NCI-H526 (cell line): ENCODE data around the gene NYAP1.
A peak's percentile ranks its signal among the peaks of the same experiment; 100 is the strongest.
"Not testable (repeated sequence)": the region's sequence is repeated elsewhere in the genome, so short reads cannot be mapped to it uniquely, and the experiment has no call there.

Experiments
- DNase-seq, 2 experiments: peaks; one replicate each; lab custom pipeline; 2025; lab: John Stamatoyannopoulos, UW

Gene NYAP1

GRCh38 chr7:100483090-100483721, 521 bp upstream of the NYAP1 start:
- DNase-seq, result peak in 1 of 2 experiments; percentile 80

DNA sequence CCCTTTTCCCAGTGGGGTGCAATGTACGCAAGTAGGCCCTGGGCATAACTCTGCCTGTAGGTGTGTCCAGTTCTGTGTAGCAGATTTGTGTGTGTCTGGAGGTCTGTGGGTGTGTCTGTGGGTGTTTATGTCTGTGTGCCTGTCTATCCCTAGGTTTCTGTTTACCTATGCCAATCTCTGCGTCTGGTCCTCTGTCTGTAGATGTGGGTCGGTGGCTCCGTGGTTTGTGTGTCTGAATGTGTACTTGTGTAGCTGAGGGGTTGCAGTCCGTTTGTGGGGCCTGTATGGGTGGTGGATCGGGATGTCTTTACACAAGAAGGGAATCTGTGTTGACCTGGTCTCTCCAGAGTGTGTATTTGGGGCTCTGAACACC, 932 bp downstream of the NYAP1 start:
- peak in 1 of 2 experiments; percentile 26 for DNase-seq

DNA sequence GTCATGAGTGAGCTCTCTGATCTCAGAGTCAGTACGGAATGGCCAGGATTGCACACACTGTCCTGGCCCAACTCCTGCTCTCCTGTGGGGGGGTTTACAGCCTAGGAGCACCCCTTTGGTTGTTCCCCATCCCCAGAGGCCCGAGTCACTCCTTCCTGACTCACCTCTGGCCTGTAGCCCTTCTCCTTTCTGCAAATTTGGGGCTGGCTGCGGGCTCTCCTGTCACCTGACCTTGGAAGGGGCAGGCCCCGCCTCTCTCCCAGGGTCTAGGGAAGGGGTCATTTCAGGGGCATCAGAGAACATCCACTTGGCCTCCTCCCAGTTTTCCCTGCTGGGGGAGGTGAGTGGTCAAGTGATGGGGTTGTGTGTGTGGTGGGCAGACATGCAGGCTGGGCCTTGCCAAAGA, 1.7 kb downstream of the NYAP1 start:
- DNase-seq, result no peak

DNA sequence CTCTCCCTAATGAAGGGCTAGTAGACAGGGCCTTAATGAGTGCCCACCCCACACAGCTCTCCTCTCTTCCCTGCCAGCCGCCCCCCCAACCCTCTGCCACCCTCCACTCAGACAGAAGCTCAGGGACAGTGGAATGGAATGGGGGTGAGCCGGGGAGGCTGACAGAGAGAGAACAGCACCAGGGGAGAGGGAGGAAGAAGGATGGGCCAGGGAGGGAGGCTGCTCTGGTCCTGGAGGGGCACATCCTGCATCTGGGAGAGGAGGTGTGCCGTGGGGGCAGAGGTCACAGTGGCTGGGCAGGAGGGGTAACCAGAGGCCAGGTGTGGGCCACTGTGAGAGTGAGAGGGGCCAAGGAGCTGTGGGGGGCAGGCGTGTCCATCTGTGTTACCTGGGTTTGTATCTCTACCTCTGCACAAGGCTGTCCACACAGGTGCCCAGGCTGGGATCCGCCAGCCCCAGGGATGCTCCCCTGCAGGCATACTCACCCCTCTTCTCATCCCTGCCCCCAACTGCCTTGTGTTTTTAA, 2.4 kb downstream of the NYAP1 start:
- DNase-seq, result no peak

DNA sequence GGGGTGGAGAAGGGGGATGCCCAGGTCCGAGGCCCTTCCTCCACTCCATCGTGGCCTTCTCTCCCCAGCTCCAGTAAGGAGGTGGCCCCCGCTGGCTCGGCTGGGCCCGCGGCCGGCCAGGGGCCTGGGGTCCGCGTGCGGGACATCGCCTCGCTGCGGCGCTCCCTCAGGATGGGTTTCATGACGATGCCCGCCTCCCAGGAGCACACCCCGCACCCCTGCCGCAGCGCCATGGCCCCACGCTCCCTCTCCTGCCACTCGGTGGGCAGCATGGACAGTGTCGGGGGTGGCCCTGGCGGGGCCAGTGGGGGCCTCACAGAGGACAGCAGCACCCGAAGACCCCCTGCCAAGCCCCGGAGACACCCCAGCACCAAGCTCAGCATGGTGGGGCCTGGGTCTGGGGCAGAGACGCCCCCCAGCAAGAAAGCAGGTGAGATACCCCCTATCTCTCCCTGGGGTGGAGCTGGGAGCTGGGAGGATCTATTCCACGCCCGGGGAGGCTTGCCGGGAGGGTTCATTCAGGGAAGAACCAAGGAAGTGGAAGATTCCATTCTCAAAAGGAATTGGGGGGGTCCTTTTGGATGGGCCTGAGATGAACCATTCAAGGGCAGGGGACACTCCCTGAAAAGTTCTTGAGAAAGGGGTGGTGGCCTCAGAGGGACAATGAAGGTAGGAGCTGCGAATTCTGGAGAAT, 3.2 kb downstream of the NYAP1 start:
- DNase-seq, result peak; percentile 25 to 76

DNA sequence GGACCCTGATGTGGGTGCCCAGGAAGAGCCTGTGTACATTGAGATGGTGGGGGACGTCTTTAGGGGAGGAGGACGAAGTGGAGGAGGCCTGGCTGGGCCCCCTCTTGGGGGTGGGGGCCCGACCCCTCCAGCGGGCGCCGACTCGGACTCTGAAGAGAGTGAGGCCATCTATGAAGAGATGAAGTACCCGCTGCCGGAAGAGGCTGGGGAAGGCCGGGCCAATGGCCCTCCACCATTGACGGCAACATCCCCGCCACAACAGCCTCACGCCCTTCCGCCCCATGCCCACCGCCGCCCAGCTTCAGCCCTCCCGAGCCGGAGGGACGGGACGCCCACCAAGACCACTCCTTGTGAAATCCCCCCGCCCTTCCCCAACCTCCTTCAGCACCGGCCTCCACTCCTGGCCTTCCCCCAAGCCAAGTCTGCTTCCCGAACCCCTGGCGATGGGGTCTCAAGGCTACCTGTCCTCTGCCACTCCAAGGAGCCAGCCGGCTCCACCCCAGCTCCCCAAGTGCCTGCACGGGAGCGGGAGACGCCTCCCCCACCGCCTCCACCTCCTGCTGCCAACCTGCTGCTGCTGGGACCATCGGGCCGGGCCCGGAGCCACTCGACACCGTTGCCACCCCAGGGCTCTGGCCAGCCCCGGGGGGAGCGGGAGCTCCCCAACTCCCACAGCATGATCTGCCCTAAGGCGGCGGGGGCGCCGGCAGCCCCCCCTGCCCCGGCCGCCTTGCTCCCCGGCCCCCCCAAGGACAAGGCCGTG, 4.8 kb downstream of the NYAP1 start:
- DNase-seq, result no peak

DNA sequence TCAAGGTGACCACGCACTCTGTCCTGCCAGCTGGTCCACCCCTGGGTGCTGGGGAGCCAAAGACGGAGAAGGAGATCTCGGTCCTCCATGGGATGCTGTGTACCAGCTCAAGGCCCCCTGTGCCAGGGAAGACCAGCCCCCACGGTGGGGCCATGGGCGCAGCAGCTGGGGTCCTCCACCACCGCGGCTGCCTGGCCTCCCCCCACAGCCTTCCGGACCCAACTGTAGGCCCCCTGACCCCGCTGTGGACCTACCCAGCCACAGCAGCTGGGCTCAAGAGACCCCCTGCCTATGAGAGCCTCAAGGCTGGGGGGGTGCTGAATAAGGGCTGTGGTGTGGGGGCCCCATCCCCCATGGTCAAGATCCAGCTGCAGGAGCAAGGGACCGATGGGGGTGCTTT, 5.4 kb downstream of the NYAP1 start:
- DNase-seq, result no peak

DNA sequence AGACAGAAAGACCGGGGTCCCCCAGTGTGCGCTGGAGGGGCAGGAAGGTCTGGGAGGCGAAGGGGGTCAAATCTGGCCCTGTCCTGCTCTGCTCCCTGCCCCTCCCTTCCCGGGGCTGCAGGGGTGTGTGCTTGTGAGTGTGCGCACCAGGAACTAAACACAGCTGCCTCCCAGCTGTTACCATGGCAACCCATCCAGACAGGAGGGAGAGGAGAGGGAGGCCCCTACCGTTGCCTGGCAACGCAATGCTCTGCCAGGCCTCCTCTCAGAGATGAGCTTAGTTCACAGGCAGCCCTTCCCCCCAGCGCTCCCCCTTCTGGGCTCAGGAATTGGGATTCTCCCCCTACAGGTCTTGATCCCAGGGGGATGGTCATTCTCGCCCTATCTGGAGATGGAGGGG, 6.1 kb downstream of the NYAP1 start:
- DNase-seq, result peak; percentile 99

DNA sequence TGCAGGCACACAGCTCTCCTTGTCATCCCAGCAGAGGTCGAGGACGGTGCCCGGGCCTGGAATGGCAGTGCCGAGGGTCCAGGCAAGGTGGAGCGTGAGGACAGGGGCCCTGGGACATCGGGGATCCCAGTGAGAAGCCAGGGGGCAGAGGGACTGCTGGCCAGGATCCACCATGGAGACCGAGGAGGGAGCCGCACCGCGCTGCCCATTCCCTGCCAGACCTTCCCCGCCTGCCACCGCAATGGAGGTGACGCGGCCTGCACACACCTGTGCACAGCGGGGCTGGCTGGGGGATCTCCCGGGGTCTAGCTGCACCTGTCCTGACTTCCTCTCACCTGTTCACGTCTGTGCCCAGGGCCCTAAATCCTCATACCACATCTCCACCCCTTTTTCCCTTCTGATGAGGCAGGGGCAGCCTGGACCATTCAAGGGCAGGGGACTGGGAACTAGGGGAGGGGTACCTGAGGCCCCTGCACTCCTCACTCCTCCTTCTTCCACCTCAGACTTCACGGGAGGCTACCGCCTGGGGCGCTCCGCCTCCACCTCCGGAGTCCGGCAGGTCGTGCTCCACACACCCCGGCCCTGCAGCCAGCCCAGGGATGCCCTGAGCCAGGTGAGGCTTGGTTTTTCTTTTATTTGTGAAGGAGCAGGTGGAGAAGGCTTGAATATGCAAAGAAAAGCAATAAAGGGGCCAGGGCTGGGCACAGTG, 6.9 kb downstream of the NYAP1 start:
- DNase-seq, result peak in 1 of 2 experiments; percentile 42

DNA sequence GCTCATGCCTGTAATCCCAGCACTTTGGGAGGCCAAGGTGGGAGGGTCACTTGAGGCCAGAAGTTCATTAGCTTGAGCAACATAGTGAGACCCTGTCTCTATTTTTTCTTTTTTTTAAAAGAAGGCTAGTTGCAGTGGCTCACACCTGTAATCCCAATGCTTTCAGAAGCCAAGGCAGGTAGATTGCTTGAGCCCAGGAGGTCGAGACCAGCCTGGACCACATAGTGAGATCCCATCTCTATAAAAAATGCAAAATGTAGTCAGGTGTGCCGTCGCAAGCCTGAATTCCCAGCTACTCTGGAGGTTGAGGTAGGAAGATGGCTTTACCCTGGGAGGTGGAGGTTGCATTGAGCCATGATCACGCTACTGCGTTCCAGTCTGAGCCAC, 7.5 kb downstream of the NYAP1 start:
- DNase-seq, result no peak

DNA sequence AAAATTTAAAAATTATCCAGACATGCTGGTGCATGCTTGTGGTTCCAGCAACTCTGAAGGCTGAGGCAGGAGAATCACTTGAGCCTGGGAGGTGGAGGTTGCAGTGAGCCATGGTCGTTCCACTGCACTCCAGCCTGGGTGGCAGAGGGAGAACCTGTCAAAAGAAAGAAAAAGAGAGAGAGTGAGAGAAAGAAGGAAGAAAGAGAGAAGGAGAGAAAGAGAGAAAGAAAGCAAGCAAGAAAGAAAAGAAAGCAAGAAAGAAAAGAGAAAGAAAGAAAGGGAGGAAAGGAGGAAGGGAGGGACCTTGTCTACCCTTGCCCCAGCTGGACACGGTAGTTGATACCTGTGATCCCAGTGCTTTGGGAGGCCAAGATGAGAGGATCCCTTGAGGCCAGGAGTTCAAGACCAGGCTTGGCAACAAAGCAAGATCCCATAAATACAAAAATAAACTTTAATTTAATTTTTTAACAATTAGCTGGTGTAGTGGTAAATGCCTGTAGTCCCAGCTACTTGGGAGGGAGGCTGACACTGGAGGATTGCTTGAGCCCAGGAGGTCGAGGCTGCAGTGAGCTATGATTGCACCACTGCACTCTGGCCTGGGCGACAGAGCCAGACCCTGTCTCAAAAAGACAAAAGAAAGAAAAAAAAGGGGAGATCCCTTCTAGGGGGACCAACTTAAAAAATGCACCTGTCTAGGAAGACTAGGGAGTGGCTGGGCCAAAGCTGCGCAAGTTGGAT, 9.2 kb downstream of the NYAP1 start:
- DNase-seq, result no peak

- peak; percentile 10 to 77 for DNase-seq
These were observed 9.9 kb downstream of the NYAP1 start for GRCh38 chr7:100493476-100494264.

- DNase-seq, result no peak
These were observed 12.8 kb downstream of the NYAP1 start for GRCh38 chr7:100496509-100496908.

- DNase-seq, result not testable (repeated sequence)
These were observed 17.0 kb downstream of the NYAP1 start for GRCh38 chr7:100500743-100501142.

GRCh38 chr7:100504031-100504430, 20.3 kb downstream of the NYAP1 start:
- DNase-seq, result not testable (repeated sequence)

GRCh38 chr7:100504887-100505611, 21.3 kb downstream of the NYAP1 start:
- no peak for DNase-seq

- no peak for DNase-seq
These were observed 22.7 kb downstream of the NYAP1 start for GRCh38 chr7:100506356-100506923.

GRCh38 chr7:100509231-100509630, 25.5 kb downstream of the NYAP1 start:
- no peak for DNase-seq

DNA sequence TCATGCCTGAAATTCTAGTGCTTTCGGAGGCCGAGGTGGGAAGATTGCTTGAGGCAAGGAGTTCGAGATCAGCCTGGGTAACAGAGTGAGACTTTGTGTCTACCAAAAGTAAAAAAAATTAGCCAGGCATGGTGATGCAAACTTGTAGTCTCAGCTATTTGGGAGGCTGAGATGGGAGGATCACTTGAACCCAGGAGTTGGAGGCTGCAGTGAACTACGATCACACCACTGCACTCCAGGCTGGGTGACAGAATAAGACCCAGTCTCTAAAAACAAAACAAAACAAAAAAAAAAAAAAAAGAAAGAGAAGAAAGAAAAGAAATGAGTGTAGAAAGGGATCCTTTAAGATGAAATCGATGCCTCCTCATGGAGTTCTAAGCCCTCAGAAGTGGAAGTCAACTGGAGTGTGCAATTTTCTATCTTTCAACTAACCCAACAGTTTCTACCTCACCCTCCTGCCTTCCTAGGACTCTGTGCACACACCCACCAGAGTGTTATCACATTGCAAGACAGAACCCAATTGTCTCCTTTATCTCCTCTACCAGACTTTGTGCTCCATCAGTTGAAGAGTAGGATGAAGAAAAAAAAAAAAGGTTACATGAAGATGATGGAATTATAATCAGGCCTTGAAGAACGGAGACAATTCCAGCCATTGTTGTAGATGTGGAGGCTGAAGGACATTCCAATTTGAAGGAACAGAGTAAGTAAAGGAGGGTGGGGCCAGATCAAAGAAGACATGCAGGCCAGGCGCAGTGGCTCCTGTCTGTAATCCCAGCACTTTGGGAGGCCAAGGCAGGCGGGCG, 26.9 kb downstream of the NYAP1 start:
- DNase-seq, result no peak
